ENCODE results near the gene CBFA2T2.
A peak's percentile ranks its signal among the peaks of the same experiment; 100 is the strongest.
"Not testable (repeated sequence)": the region's sequence is repeated elsewhere in the genome, so short reads cannot be mapped to it uniquely, and the experiment has no call there.

Gene CBFA2T2

GRCh38 chr20:33693741-33694638 is 204.1 kb downstream of the CBFA2T2 start:
- no peak for TF ChIP-seq CTCF (IDR thresholded peaks at IDR 0.05; ENCODE audit: low read depth, low read length)
- no peak overlapping the region for H3K4me3 ChIP-seq (replicated peaks in 1 of 2; ENCODE audit: low read depth in 2 of 2, low read length in 2 of 2)
- peak in 1 of 2 donors; percentile 20 for DNase-seq (ENCODE audit: low read depth in 2 of 2)

GRCh38 chr20:33694639-33695012 is 204.7 kb downstream of the CBFA2T2 start:
- DNase-seq (ENCODE audit: low read depth in 2 of 2), result no peak
- TF ChIP-seq CTCF (IDR thresholded peaks at IDR 0.05; ENCODE audit: low read depth, low read length), result no peak
- no peak overlapping the region for H3K4me3 ChIP-seq (replicated peaks in 1 of 2; ENCODE audit: low read depth in 2 of 2, low read length in 2 of 2)

- H3K4me3 ChIP-seq (replicated peaks in 1 of 2; ENCODE audit: low read depth in 2 of 2, low read length in 2 of 2), result no peak overlapping the region
- DNase-seq (ENCODE audit: low read depth in 2 of 2), result no peak
- TF ChIP-seq CTCF (IDR thresholded peaks at IDR 0.05; ENCODE audit: low read depth, low read length), result no peak
These were observed 206.6 kb downstream of the CBFA2T2 start for GRCh38 chr20:33696448-33696847.

GRCh38 chr20:33697129-33697528 is 207.2 kb downstream of the CBFA2T2 start:
- DNase-seq (ENCODE audit: low read depth in 2 of 2), result peak; percentile 48 to 74
- TF ChIP-seq CTCF (IDR thresholded peaks at IDR 0.05; ENCODE audit: low read depth, low read length), result no peak
- H3K4me3 ChIP-seq (replicated peaks in 1 of 2; ENCODE audit: low read depth in 2 of 2, low read length in 2 of 2), result no peak overlapping the region

GRCh38 chr20:33698966-33699365 is 209.1 kb downstream of the CBFA2T2 start:
- not testable (repeated sequence) for H3K4me3 ChIP-seq (replicated peaks in 1 of 2; ENCODE audit: low read depth in 2 of 2, low read length in 2 of 2); DNase-seq (ENCODE audit: low read depth in 2 of 2)
